ENCODE data around the gene SPATA45.

DNA sequence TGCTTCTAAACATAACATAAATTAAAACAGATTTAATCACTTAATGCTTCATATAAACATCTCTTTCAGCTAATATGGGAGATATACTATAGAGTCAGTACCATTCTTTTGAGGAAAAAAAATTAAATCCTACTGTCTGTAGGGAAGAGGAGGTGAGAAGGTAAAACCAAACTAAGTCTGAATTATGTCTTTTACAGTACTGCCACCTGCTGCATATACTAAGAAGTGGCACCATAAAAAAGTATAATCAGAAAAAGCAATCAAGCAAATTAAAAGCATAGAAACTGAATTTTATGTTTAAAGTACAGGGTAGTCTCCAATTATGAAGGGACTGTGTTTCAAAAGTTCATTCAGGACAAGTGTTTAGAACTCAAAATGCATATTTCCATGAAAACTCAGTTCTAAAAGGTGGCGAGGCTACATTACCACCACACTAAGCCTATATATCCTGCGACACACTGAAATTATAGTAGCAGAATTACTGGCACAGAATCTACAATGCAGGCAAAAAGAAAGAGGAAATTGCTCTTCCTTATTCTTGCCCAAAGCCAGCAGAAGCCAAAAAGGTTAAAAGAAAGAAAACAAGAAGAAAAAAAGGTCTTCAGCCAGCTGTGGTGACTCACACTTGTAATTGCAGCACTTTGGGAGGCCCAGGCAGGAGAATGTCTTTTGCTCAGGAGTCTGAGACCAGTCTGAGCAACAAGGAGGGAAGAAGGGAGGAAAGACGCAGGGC, 64.9 kb downstream of the SPATA45 start:
- TF ChIP-seq, protein P1, sequence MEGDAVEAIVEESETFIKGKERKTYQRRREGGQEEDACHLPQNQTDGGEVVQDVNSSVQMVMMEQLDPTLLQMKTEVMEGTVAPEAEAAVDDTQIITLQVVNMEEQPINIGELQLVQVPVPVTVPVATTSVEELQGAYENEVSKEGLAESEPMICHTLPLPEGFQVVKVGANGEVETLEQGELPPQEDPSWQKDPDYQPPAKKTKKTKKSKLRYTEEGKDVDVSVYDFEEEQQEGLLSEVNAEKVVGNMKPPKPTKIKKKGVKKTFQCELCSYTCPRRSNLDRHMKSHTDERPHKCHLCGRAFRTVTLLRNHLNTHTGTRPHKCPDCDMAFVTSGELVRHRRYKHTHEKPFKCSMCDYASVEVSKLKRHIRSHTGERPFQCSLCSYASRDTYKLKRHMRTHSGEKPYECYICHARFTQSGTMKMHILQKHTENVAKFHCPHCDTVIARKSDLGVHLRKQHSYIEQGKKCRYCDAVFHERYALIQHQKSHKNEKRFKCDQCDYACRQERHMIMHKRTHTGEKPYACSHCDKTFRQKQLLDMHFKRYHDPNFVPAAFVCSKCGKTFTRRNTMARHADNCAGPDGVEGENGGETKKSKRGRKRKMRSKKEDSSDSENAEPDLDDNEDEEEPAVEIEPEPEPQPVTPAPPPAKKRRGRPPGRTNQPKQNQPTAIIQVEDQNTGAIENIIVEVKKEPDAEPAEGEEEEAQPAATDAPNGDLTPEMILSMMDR (IDR thresholded peaks at IDR 0.05; ENCODE audit: low read depth, low read length) = peak; percentile 87
- no peak for TF ChIP-seq EZH2phosphoT487 (IDR thresholded peaks at IDR 0.05; ENCODE audit: low read depth)
